Breast epithelium (tissue), 4 donors: ENCODE data around the gene BMAL2. TPM values are rescaled to one million over a fixed set of nuclear protein-coding genes. Genes with fewer than 3 reads are reported as not detected.

Experiments
- DNase-seq, 2 donors: peaks; one replicate each; pipeline ENCODE4 v3.0.0-alpha.2; 2019; ENCODE audit warnings: low spot score in 2 of 2
- H3K27ac ChIP-seq, 2 donors: fragments of 200-600 bp; sonication (generic) in 1 of 2; one replicate each; pipeline ENCODE4 v1.5.1; 2016 to 2019; ENCODE audit warnings: mild to moderate bottlenecking in 1 of 2
- H3K27me3 ChIP-seq, 2 donors: fragments of 200-600 bp; sonication (generic) in 1 of 2; one replicate each; pipeline versions ENCODE4 v1.5.1 to v1.6.0; 2017 to 2019; ENCODE audit warnings: control low read depth in 1 of 2, mild to moderate bottlenecking in 1 of 2
- H3K36me3 ChIP-seq: fragments of 200-600 bp; one replicate; pipeline ENCODE4 v1.5.1; 2019
- H3K4me1 ChIP-seq, 2 donors: fragments of 200-600 bp; sonication (generic); one replicate each; pipeline ENCODE4 v1.5.1; 2016 to 2019; ENCODE audit warnings: control low read depth in 1 of 2
- H3K4me3 ChIP-seq, 3 donors: fragments of 200-600 bp; sonication (generic); 1 replicate in 2 of 3; 2 replicates in 1 of 3; pipeline ENCODE4 v1.5.1; 2016 to 2019; ENCODE audit warnings: mild to moderate bottlenecking in 3 of 3, moderate library complexity in 2 of 3
- H3K9me3 ChIP-seq, 2 donors: fragments of 200-600 bp; sonication (generic) in 1 of 2; one replicate each; pipeline ENCODE4 v1.5.1; 2016 to 2019; ENCODE audit warnings: control low read depth in 1 of 2
- CTCF ChIP-seq, 3 donors: fragments of 450-650 bp; IDR thresholded peaks; one replicate each; pipeline ENCODE4 v1.5.1; 2016 to 2017; ENCODE audit warnings: antibody characterized with exemption in 3 of 3, mild to moderate bottlenecking in 3 of 3, moderate library complexity in 3 of 3
- POLR2A ChIP-seq: fragments of 450-650 bp; IDR thresholded peaks from one replicate; pipeline ENCODE4 v1.6.1; 2016; ENCODE audit warnings: antibody characterized with exemption, mild to moderate bottlenecking, moderate library complexity
- POLR2AphosphoS5 ChIP-seq, 3 donors: sonication (generic); formaldehyde crosslinking; IDR thresholded peaks; one replicate each; pipeline ENCODE4 v1.6.1; 2017; ENCODE audit warnings: antibody characterized with exemption in 3 of 3
- intact Hi-C: fragments of 100-400 bp; cut with DNase I; formaldehyde crosslinking; loops from one replicate; pipeline ENCODE4 v1.15.1; 2023; ENCODE audit warnings: low total_unique reads
- total RNA-seq, 3 donors: library from RNA; depleted of rRNA; stranded (reverse); fragments of >200 nt; gene quantifications; one replicate each; pipeline ENCODE4 v1.1.0, GENCODE V29; 2016

Gene BMAL2
- total RNA-seq, 3 donors from 2014 or later = 1.3 to 2.4 (median 1.3) TPM

GRCh38 chr12:27343255-27344000 is 10.8 kb downstream of the BMAL2 start:
- no peaks in the 10 kb centered on the region for H3K4me1 ChIP-seq
- TF ChIP-seq POLR2A = no peak
- TF ChIP-seq CTCF (IDR thresholded peaks at IDR 0.05) = no peak
- TF ChIP-seq POLR2AphosphoS5 (IDR thresholded peaks at IDR 0.05) = no peak
- no peak overlapping the region for H3K27ac ChIP-seq
- no peaks in the 10 kb centered on the region for H3K36me3 ChIP-seq
- no peak for DNase-seq
- H3K9me3 ChIP-seq = no peaks in the 10 kb centered on the region
- intact Hi-C loops = no loop called here
- no peak overlapping the region for H3K4me3 ChIP-seq
- no peaks in the 10 kb centered on the region for H3K27me3 ChIP-seq

GRCh38 chr12:27344246-27344645 is 11.6 kb downstream of the BMAL2 start:
- intact Hi-C loops = no loop called here
- H3K27ac ChIP-seq = no peak overlapping the region

GRCh38 chr12:27344760-27345159 is 12.1 kb downstream of the BMAL2 start:
- Histone ChIP-seq H3K27me3 (no peaks in the 10 kb centered on the region), H3K4me3 (no peak overlapping the region), H3K27ac (no peak overlapping the region), H3K9me3 (no peaks in the 10 kb centered on the region), H3K4me1 (no peaks in the 10 kb centered on the region), H3K36me3 (no peaks in the 10 kb centered on the region)
- TF ChIP-seq POLR2A (no peak), CTCF (IDR thresholded peaks at IDR 0.05) (no peak), POLR2AphosphoS5 (IDR thresholded peaks at IDR 0.05) (no peak)
- DNase-seq = no peak
- intact Hi-C loops = no loop called here

More at GRCh38 chr12:27344246-27344645, 11.6 kb downstream of the BMAL2 start:
- Histone ChIP-seq H3K4me1 (no peaks in the 10 kb centered on the region), H3K4me3 (no peak overlapping the region), H3K36me3 (no peaks in the 10 kb centered on the region), H3K27me3 (no peaks in the 10 kb centered on the region), H3K9me3 (no peaks in the 10 kb centered on the region)
- TF ChIP-seq POLR2A = no peak
- no peak for TF ChIP-seq CTCF (IDR thresholded peaks at IDR 0.05)
- no peak for TF ChIP-seq POLR2AphosphoS5 (IDR thresholded peaks at IDR 0.05)
- DNase-seq = no peak

GRCh38 chr12:27345376-27345775 is 12.7 kb downstream of the BMAL2 start:
- Histone ChIP-seq H3K27ac (no peak overlapping the region), H3K4me1 (no peaks in the 10 kb centered on the region), H3K36me3 (no peaks in the 10 kb centered on the region), H3K27me3 (no peaks in the 10 kb centered on the region), H3K4me3 (no peak overlapping the region), H3K9me3 (no peaks in the 10 kb centered on the region)
- TF ChIP-seq POLR2A (no peak), POLR2AphosphoS5 (IDR thresholded peaks at IDR 0.05) (no peak), CTCF (IDR thresholded peaks at IDR 0.05) (no peak)
- DNase-seq = no peak
- intact Hi-C loops = no loop called here

GRCh38 chr12:27347779-27348178 is 15.1 kb downstream of the BMAL2 start:
- no peak for TF ChIP-seq CTCF (IDR thresholded peaks at IDR 0.05)
- TF ChIP-seq POLR2A = no peak
- TF ChIP-seq POLR2AphosphoS5 (IDR thresholded peaks at IDR 0.05) = no peak
- DNase-seq = no peak
- no peaks in the 10 kb centered on the region for H3K27me3 ChIP-seq
- no peak overlapping the region for H3K27ac ChIP-seq
- no peak overlapping the region for H3K4me3 ChIP-seq
- no peaks in the 10 kb centered on the region for H3K4me1 ChIP-seq
- H3K36me3 ChIP-seq = no peaks in the 10 kb centered on the region
- intact Hi-C loops = no loop called here
- H3K9me3 ChIP-seq = no peaks in the 10 kb centered on the region
